K562 (cell line): ENCODE measurements around the gene NR0B2. TPM values are rescaled to one million over a fixed set of nuclear protein-coding genes. Genes with fewer than 3 reads are reported as not detected.

Experiments used
- BHLHE40 ChIP-seq: IDR thresholded peaks from 2 replicates; pipeline ENCODE4 v1.6.1; 2011; ENCODE audit warnings: low read length, improper control_type of control experiment
- CBFA2T3 ChIP-seq: fragments of 450-650 bp; IDR thresholded peaks from 2 replicates; pipeline ENCODE4 v1.6.1; 2017
- CBX8 ChIP-seq: fragments of 200-600 bp; sonication (generic); IDR thresholded peaks from 2 replicates; pipeline ENCODE4 v1.6.1; 2012; ENCODE audit warnings: borderline replicate concordance, mixed run types, low read depth, mild to moderate bottlenecking, moderate library complexity, mixed read lengths, low read length, control low read depth, inconsistent platforms; ENCODE audit not compliant: poor library complexity, severe bottlenecking; ENCODE audit errors: extremely low read depth
- CREB1 ChIP-seq, 2 experiments: sonication (generic) in 1 of 2; formaldehyde crosslinking in 1 of 2; IDR thresholded peaks; 2 replicates each; pipeline versions ENCODE4 v1.6.1 to v1.8.0; 2012 to 2022; ENCODE audit warnings: inconsistent platforms in 1 of 2, mild to moderate bottlenecking in 1 of 2, missing genetic modification reagents in 1 of 2, moderate library complexity in 1 of 2
- DDX20 ChIP-seq: fragments of 450-650 bp; IDR thresholded peaks from 2 replicates; pipeline ENCODE4 v1.6.1; 2016; ENCODE audit warnings: missing genetic modification characterization, low read depth, mild to moderate bottlenecking, missing compliant biosample characterization, moderate library complexity
- EHMT2 ChIP-seq: fragments of 450-650 bp; IDR thresholded peaks from 2 replicates; pipeline ENCODE4 v1.6.1; 2018; ENCODE audit warnings: antibody characterized with exemption
- ETV6 ChIP-seq, 3 experiments: fragments of 150-350 bp in 1 of 3; sonication (generic) in 1 of 3; formaldehyde crosslinking in 1 of 3; IDR thresholded peaks; 2 replicates each; pipeline versions ENCODE4 v1.6.1 to v1.8.0; 2014 to 2022; ENCODE audit warnings: borderline replicate concordance in 2 of 3, low read depth in 2 of 3, antibody characterized with exemption in 1 of 3, low read length in 1 of 3, mild to moderate bottlenecking in 1 of 3, missing genetic modification reagents in 1 of 3
- FOXM1 ChIP-seq, 2 experiments: fragments of 450-650 bp in 1 of 2; sonication (generic) in 1 of 2; formaldehyde crosslinking in 1 of 2; IDR thresholded peaks; 2 replicates each; pipeline versions ENCODE4 v1.6.1 to v1.9.0; 2017 to 2022; ENCODE audit warnings: low read depth in 2 of 2, mild to moderate bottlenecking in 2 of 2, missing genetic modification reagents in 1 of 2, moderate library complexity in 1 of 2
- GATAD2A ChIP-seq: fragments of 450-650 bp; IDR thresholded peaks from 2 replicates; pipeline ENCODE4 v1.6.1; 2017
- GATAD2B ChIP-seq: fragments of 450-650 bp; IDR thresholded peaks from 2 replicates; pipeline ENCODE4 v1.6.1; 2017; ENCODE audit warnings: mild to moderate bottlenecking, borderline replicate concordance
- HDGF ChIP-seq: fragments of 450-650 bp; IDR thresholded peaks from 2 replicates; pipeline ENCODE4 v1.6.1; 2016
- ILK ChIP-seq: fragments of 450-650 bp; IDR thresholded peaks from 2 replicates; pipeline ENCODE4 v1.6.1; 2016; ENCODE audit warnings: missing genetic modification characterization, low read depth, mild to moderate bottlenecking, missing compliant biosample characterization, moderate library complexity, borderline replicate concordance
- KHSRP ChIP-seq: fragments of 450-650 bp; IDR thresholded peaks from 2 replicates; pipeline ENCODE4 v1.6.1; 2017
- LEF1 ChIP-seq: fragments of 450-650 bp; IDR thresholded peaks from 2 replicates; pipeline ENCODE4 v1.6.1; 2016; ENCODE audit warnings: mild to moderate bottlenecking
- MAFK ChIP-seq: IDR thresholded peaks from 2 replicates; pipeline ENCODE4 v1.6.1; 2011; ENCODE audit warnings: low read length, improper control_type of control experiment
- SMC3 ChIP-seq: conservative IDR thresholded peaks from 2 replicates; pipeline ENCODE4 v1.6.1; 2011; ENCODE audit warnings: low read depth, low read length, improper control_type of control experiment; ENCODE audit not compliant: insufficient read depth
- SRF ChIP-seq, 2 experiments: fragments of 250-450, 450-650 bp in 1 of 2; sonication (Bioruptor Pico) in 1 of 2; sonication (generic) in 1 of 2; formaldehyde crosslinking; IDR thresholded peaks; 2 replicates each; pipeline versions ENCODE4 v1.5.0 to v1.5.1; 2020 to 2022; ENCODE audit warnings: mild to moderate bottlenecking in 1 of 2, missing genetic modification reagents in 1 of 2
- STAT5A ChIP-seq: IDR thresholded peaks from 2 replicates; pipeline ENCODE4 v1.6.1; 2012; ENCODE audit warnings: low read length, inconsistent platforms, borderline replicate concordance
- ZNF146 ChIP-seq: IDR thresholded peaks from one replicate; pipeline ENCODE4 v1.6.1; 2018; ENCODE audit warnings: missing compliant biosample characterization; ENCODE audit not compliant: unreplicated experiment
- ZNF274 ChIP-seq: IDR thresholded peaks from 2 replicates; pipeline ENCODE4 v1.6.1; 2011; ENCODE audit warnings: low read depth, mild to moderate bottlenecking, low read length, moderate library complexity, borderline replicate concordance
- polyA plus RNA-seq, 8 experiments: library from polyadenylated mRNA; depleted of rRNA in 4 of 8; stranded (reverse) in 5 of 8; unstranded in 3 of 8; fragments of >200 nt; fragmentation: Nextera tagmentation in 2 of 8; fragmentation: Illumina TruSeq in 1 of 8; extraction: Ambion mirVana in 2 of 8; extraction: Trizol in 1 of 8; gene quantifications; 2 replicates each; pipeline versions ENCODE4 v1.2.1 to v1.2.3, GENCODE V29; 2011 to 2014; ENCODE audit warnings: inconsistent platforms in 1 of 8, missing spikeins in 1 of 8
- total RNA-seq, 7 experiments: library from RNA; depleted of rRNA in 6 of 7; stranded (reverse); fragments of >200 nt in 6 of 7; fragmentation: Illumina TruSeq in 2 of 7; extraction: Trizol in 2 of 7; gene quantifications; 2 replicates each; pipeline versions ENCODE4 v1.2.1 to v1.2.3, GENCODE V29; 2011 to 2021; ENCODE audit warnings: low replicate concordance in 1 of 7
- TF ChIP-seq, protein P1 (sequence below): fragments of 250-450 bp; sonication (Bioruptor Pico); IDR thresholded peaks from 2 replicates; pipeline ENCODE4 v1.5.0; 2020; ENCODE audit warnings: mild to moderate bottlenecking, borderline replicate concordance
- TF ChIP-seq, protein P2 (sequence below): fragments of 250-450 bp; sonication (Bioruptor Pico); IDR thresholded peaks from 2 replicates; pipeline ENCODE4 v1.8.0; 2022; ENCODE audit warnings: inconsistent platforms
- TF ChIP-seq, protein P3 (sequence below): fragments of 450-650 bp; formaldehyde crosslinking; IDR thresholded peaks from 2 replicates; pipeline ENCODE4 v1.4.0; 2022; ENCODE audit warnings: mild to moderate bottlenecking, moderate library complexity

The NR0B2 gene
- total and polyA plus RNA-seq, 9 of the 15 experiments (the other 6 are each of a cell fraction or from before 2014, with no cell fraction given): not detected

DNA sequence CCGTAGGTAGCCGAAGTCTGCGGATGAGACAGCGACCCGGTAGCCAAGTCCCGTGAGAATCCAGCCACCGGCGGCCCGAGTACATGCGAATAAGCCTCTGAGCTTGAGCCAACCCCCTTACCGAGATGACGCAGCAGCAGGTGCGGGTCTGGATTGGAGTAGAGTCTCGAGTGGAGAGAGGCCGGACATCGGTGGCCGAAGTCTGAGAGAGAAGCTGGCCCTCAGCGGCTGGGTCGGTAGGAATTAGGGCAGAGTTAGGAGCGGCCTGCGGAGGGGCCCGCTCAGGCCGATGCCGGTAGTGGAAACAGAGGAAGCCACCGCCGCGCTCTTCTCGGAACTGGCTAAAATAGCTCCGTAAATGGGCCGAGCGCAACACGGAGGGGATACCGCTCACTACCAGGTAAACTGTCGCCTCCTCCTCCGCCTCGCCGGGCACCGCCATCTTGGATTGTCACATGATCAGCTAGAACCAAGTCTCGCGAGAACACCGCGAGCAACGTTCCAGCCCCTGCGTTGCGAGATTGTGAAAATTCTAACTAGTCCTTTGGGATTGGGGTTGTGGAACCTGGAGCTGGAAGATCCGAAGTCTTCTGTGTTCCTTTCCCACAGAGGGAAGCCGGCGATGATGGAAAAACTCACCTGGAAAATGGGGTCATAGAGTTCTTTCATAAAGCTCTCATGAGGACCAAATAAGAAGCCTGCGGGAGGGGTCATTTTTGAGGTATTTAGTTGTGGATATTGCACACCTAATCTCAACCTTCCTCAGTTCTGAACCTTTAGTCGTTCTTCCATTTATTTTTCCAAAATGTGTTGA, 13.6 kb downstream of the NR0B2 start, which contains the start of gene GPATCH3 (continued):
- TF ChIP-seq ETV6 (IDR thresholded peaks at IDR 0.05; ENCODE audit: borderline replicate concordance in 1 of 2, low read depth in 2 of 2, low read length in 1 of 2) (no peak), ETV6 (CRISPR knock-in tag; IDR thresholded peaks at IDR 0.05; ENCODE audit: borderline replicate concordance) (no peak), STAT5A (no peak; the same call in 1 of the 2 replicates), GATAD2A (no peak), HDGF (no peak), SMC3 (no peak), MAFK (no peak), KHSRP (no peak), CREB1 (IDR thresholded peaks at IDR 0.05) (peak; percentile 56), CREB1 (CRISPR knock-in tag; IDR thresholded peaks at IDR 0.05) (no peak), ZNF274 (no peak), BHLHE40 (peak; percentile 29; the same call in 1 of the 2 replicates), SRF (CRISPR knock-in tag; IDR thresholded peaks at IDR 0.05) (no peak; a peak in 2 of 4 replicates), FOXM1 (IDR thresholded peaks at IDR 0.05; ENCODE audit: low read depth) (no peak; the same call in 1 of the 2 replicates), FOXM1 (CRISPR knock-in tag; IDR thresholded peaks at IDR 0.05; ENCODE audit: low read depth) (no peak; the same call in 1 of the 2 replicates), DDX20 (tag) (no peak), CBFA2T3 (no peak), CBX8 (no peak), GATAD2B (0 out of 2 replicates have a peak, but pooled peaks have one; percentile 56), EHMT2 (no peak), LEF1 (no peak), ZNF146 (CRISPR knock-in tag) (no peak), ILK (tag) (no peak)
- TF ChIP-seq, protein P1, sequence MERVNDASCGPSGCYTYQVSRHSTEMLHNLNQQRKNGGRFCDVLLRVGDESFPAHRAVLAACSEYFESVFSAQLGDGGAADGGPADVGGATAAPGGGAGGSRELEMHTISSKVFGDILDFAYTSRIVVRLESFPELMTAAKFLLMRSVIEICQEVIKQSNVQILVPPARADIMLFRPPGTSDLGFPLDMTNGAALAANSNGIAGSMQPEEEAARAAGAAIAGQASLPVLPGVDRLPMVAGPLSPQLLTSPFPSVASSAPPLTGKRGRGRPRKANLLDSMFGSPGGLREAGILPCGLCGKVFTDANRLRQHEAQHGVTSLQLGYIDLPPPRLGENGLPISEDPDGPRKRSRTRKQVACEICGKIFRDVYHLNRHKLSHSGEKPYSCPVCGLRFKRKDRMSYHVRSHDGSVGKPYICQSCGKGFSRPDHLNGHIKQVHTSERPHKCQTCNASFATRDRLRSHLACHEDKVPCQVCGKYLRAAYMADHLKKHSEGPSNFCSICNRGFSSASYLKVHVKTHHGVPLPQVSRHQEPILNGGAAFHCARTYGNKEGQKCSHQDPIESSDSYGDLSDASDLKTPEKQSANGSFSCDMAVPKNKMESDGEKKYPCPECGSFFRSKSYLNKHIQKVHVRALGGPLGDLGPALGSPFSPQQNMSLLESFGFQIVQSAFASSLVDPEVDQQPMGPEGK (CRISPR knock-in tag): no peak
- TF ChIP-seq, protein P2, sequence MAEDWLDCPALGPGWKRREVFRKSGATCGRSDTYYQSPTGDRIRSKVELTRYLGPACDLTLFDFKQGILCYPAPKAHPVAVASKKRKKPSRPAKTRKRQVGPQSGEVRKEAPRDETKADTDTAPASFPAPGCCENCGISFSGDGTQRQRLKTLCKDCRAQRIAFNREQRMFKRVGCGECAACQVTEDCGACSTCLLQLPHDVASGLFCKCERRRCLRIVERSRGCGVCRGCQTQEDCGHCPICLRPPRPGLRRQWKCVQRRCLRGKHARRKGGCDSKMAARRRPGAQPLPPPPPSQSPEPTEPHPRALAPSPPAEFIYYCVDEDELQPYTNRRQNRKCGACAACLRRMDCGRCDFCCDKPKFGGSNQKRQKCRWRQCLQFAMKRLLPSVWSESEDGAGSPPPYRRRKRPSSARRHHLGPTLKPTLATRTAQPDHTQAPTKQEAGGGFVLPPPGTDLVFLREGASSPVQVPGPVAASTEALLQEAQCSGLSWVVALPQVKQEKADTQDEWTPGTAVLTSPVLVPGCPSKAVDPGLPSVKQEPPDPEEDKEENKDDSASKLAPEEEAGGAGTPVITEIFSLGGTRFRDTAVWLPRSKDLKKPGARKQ (CRISPR knock-in tag): no peak
- TF ChIP-seq, protein P3, sequence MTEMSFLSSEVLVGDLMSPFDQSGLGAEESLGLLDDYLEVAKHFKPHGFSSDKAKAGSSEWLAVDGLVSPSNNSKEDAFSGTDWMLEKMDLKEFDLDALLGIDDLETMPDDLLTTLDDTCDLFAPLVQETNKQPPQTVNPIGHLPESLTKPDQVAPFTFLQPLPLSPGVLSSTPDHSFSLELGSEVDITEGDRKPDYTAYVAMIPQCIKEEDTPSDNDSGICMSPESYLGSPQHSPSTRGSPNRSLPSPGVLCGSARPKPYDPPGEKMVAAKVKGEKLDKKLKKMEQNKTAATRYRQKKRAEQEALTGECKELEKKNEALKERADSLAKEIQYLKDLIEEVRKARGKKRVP (CRISPR knock-in tag): no peak
